HEK293T (cell line): ENCODE data around the gene CCSER1.

Experiments used
- ARNT ChIP-seq: fragments of 450-650 bp; IDR thresholded peaks from 2 replicates; pipeline ENCODE4 v1.6.1; 2017; ENCODE audit warnings: mild to moderate bottlenecking
- BHLHE40 ChIP-seq: fragments of 450-650 bp; IDR thresholded peaks from 2 replicates; pipeline ENCODE4 v1.6.1; 2016; ENCODE audit warnings: mild to moderate bottlenecking, moderate library complexity, borderline replicate concordance
- CTBP1 ChIP-seq: fragments of 450-650 bp; IDR thresholded peaks from 2 replicates; pipeline ENCODE4 v1.6.1; 2016; ENCODE audit warnings: borderline replicate concordance
- ELF4 ChIP-seq: fragments of 450-650 bp; IDR thresholded peaks from 2 replicates; pipeline ENCODE4 v1.6.1; 2017; ENCODE audit warnings: antibody characterized with exemption
- FOXA1 ChIP-seq: fragments of 450-650 bp; IDR thresholded peaks from 2 replicates; pipeline ENCODE4 v1.6.1; 2016; ENCODE audit warnings: mild to moderate bottlenecking
- FOXK2 ChIP-seq: fragments of 450-650 bp; IDR thresholded peaks from 2 replicates; pipeline ENCODE4 v1.6.1; 2016; ENCODE audit warnings: mild to moderate bottlenecking
- FOXM1 ChIP-seq: fragments of 450-650 bp; IDR thresholded peaks from 2 replicates; pipeline ENCODE4 v1.6.1; 2017; ENCODE audit warnings: mild to moderate bottlenecking, borderline replicate concordance
- HDGF ChIP-seq: fragments of 450-650 bp; IDR thresholded peaks from 2 replicates; pipeline ENCODE4 v1.6.1; 2017; ENCODE audit warnings: antibody characterized with exemption, borderline replicate concordance
- L3MBTL2 ChIP-seq: fragments of 450-650 bp; conservative IDR thresholded peaks from 2 replicates; pipeline ENCODE4 v1.6.1; 2016; ENCODE audit warnings: mild to moderate bottlenecking
- PKNOX1 ChIP-seq: fragments of 450-650 bp; IDR thresholded peaks from 2 replicates; pipeline ENCODE4 v1.6.1; 2016
- SP1 ChIP-seq: fragments of 450-650 bp; IDR thresholded peaks from 2 replicates; pipeline ENCODE4 v1.6.1; 2017
- SUZ12 ChIP-seq: fragments of 450-650 bp; IDR thresholded peaks from 2 replicates; pipeline ENCODE4 v1.6.1; 2016; ENCODE audit warnings: mild to moderate bottlenecking
- TARDBP ChIP-seq: fragments of 450-650 bp; IDR thresholded peaks from 2 replicates; pipeline ENCODE4 v1.6.1; 2016
- ZNF384 ChIP-seq: fragments of 450-650 bp; IDR thresholded peaks from 2 replicates; pipeline ENCODE4 v1.6.1; 2016

- TF ChIP-seq SUZ12 (no peak), HDGF (no peak), ELF4 (no peak), ZNF384 (no peak), FOXK2 (no peak), PKNOX1 (no peak), TARDBP (no peak), ARNT (no peak), BHLHE40 (no peak), FOXM1 (no peak), CTBP1 (no peak), L3MBTL2 (no peak), SP1 (no peak), FOXA1 (no peak)
These were observed 329.7 kb downstream of the CCSER1 start for GRCh38 chr4:90456891-90457290.
